ENCODE measurements around the gene LRIT3. TPM values are rescaled to one million over a fixed set of nuclear protein-coding genes. Genes with fewer than 3 reads are reported as not detected.

LRIT3 gene
- polyA plus RNA-seq, 3 donors, result 0.07 TPM; not detected in 2

GRCh38 chr4:109801099-109801789, 46.7 kb upstream of the LRIT3 start:
- H3K27ac ChIP-seq (ENCODE audit: low read depth in 1 of 2, low read length in 2 of 2), result no peak overlapping the region
- H4K20me1 ChIP-seq (ENCODE audit: insufficient read depth, low read length), result no peaks in the 10 kb centered on the region
- Mint-ChIP-seq H3K27ac (no peak overlapping the region), H3K36me3 (no peaks in the 10 kb centered on the region), H3K27me3 (ENCODE audit: low read depth in 3 of 3) (peaks cover 0 to 2% (median 0%) of the 10 kb centered on the region in 3 donors), H3K9me3 (peaks cover 0 to 6% (median 4%) of the 10 kb centered on the region in 7 donors), H3K4me3 (no peak overlapping the region), H3K4me1 (peaks cover 2% of the 10 kb centered on the region)
- H3K9me3 ChIP-seq (replicated peaks in 1 of 2; ENCODE audit: control insufficient read depth in 1 of 2, insufficient read depth in 1 of 2, low read length in 2 of 2), result no peaks in the 10 kb centered on the region
- no peaks in the 10 kb centered on the region for H3K4me1 ChIP-seq (ENCODE audit: control insufficient read depth in 1 of 2, insufficient read depth in 2 of 2, low read length in 2 of 2)
- no peak overlapping the region for H3K4me2 ChIP-seq (replicated peaks; ENCODE audit: extremely low read depth, low read length, poor library complexity, severe bottlenecking)
- H3K9ac ChIP-seq (ENCODE audit: insufficient read depth, low read length, poor library complexity, severe bottlenecking), result no peak overlapping the region
- H3K36me3 ChIP-seq (replicated peaks in 1 of 2; ENCODE audit: control insufficient read depth in 1 of 2, insufficient read depth in 2 of 2, low read length in 2 of 2), result no peaks in the 10 kb centered on the region
- intact Hi-C loops (cut with micrococcal nuclease), result no loop called here
- no peaks in the 10 kb centered on the region for H3K79me2 ChIP-seq (ENCODE audit: insufficient read depth, low read length)
- no peak overlapping the region for H3K4me3 ChIP-seq (replicated peaks in 1 of 3; ENCODE audit: low read depth in 2 of 3, low read length in 3 of 3)
- WGBS (ENCODE audit: insufficient coverage), result 100% methylated on average over 1 of the region's 4 CpGs
- H2AFZ ChIP-seq (ENCODE audit: insufficient read depth, low read depth, low read length, poor library complexity, severe bottlenecking), result no peak overlapping the region
- TF ChIP-seq CTCF (IDR thresholded peaks at IDR 0.05), result no peak
- no peaks in the 10 kb centered on the region for H3K27me3 ChIP-seq (ENCODE audit: control insufficient read depth in 2 of 2, insufficient read depth in 2 of 2, low read length in 2 of 2)
- no peak for DNase-seq

GRCh38 chr4:109801895-109802319, 46.0 kb upstream of the LRIT3 start, which contains the start of gene CFI:
Gene CFI, minus strand, starts transcription at chr4:109801999. Its CDS starts 28 bp downstream, at chr4:109801971.
- WGBS (ENCODE audit: insufficient coverage), result no CpG with 5 or more reads among the region's 2 CpGs

More at GRCh38 chr4:109801895-109802319, 46.0 kb upstream of the LRIT3 start, which contains the start of gene CFI:
- Mint-ChIP-seq H3K9me3 (peaks cover 0 to 2% (median 0%) of the 10 kb centered on the region in 7 donors), H3K27me3 (ENCODE audit: low read depth in 3 of 3) (peaks cover 0 to 2% (median 0%) of the 10 kb centered on the region in 3 donors), H3K4me1 (peaks cover 2% of the 10 kb centered on the region), H3K4me3 (peak within 1 kb of the TSS in 1 of 2 donors; percentile 26), H3K27ac (no peak within 1 kb of the TSS), H3K36me3 (no peaks in the 10 kb centered on the region)
- DNase-seq, result no peak
- Histone ChIP-seq H3K9me3 (replicated peaks in 1 of 2; ENCODE audit: control insufficient read depth in 1 of 2, insufficient read depth in 1 of 2, low read length in 2 of 2) (no peaks in the 10 kb centered on the region), H3K27ac (ENCODE audit: low read depth in 1 of 2, low read length in 2 of 2) (no peak within 1 kb of the TSS), H3K4me2 (replicated peaks; ENCODE audit: extremely low read depth, low read length, poor library complexity, severe bottlenecking) (no peak within 1 kb of the TSS), H3K27me3 (ENCODE audit: control insufficient read depth in 2 of 2, insufficient read depth in 2 of 2, low read length in 2 of 2) (no peaks in the 10 kb centered on the region), H3K4me1 (ENCODE audit: control insufficient read depth in 1 of 2, insufficient read depth in 2 of 2, low read length in 2 of 2) (no peaks in the 10 kb centered on the region), H2AFZ (ENCODE audit: insufficient read depth, low read depth, low read length, poor library complexity, severe bottlenecking) (peak within 1 kb of the TSS; percentile 7), H3K79me2 (ENCODE audit: insufficient read depth, low read length) (no peaks in the 10 kb centered on the region), H3K4me3 (replicated peaks in 1 of 3; ENCODE audit: low read depth in 2 of 3, low read length in 3 of 3) (no peak within 1 kb of the TSS), H3K9ac (ENCODE audit: insufficient read depth, low read length, poor library complexity, severe bottlenecking) (no peak within 1 kb of the TSS), H3K36me3 (replicated peaks in 1 of 2; ENCODE audit: control insufficient read depth in 1 of 2, insufficient read depth in 2 of 2, low read length in 2 of 2) (no peaks in the 10 kb centered on the region), H4K20me1 (ENCODE audit: insufficient read depth, low read length) (no peaks in the 10 kb centered on the region)
- intact Hi-C loops (cut with micrococcal nuclease), result no loop called here
- no peak for TF ChIP-seq CTCF (IDR thresholded peaks at IDR 0.05)
